GM18505 (cell line): ENCODE measurements around the gene ADCY4.
A peak's percentile ranks its signal among the peaks of the same experiment; 100 is the strongest.

Source experiments
- ATAC-seq: cut with Tn5 transposase; IDR thresholded peaks from one replicate; pipeline ENCODE4 v1.9.1; 2021; ENCODE audit not compliant: unreplicated experiment
- POLR2A ChIP-seq: IDR thresholded peaks from 4 replicates; pipeline ENCODE4 v1.6.1; 2011; ENCODE audit warnings: borderline replicate concordance; ENCODE audit not compliant: insufficient read depth, insufficient read length; ENCODE audit errors: extremely low read depth

ADCY4 gene

DNA sequence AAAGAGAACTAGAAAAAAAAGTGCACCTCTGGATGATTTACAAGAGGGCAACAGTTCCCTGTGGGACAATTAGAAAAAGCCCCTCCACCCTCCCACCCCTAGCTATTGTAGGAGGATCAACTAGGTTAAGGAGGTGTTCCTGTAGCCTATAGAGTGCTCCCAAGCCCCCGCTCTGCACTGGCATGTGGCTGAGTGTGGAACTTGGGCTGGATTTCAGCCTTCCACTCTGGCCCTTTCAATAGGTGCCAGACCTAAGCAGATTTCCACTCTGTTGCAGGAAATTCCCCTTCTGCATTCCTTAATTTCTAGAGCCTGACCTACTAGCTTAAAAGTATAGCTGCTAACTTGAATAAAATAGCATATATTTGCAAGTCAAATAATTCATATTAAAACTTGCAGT is 35.9 kb upstream of the ADCY4 start:
- no peak for ATAC-seq
- no peak for TF ChIP-seq POLR2A

DNA sequence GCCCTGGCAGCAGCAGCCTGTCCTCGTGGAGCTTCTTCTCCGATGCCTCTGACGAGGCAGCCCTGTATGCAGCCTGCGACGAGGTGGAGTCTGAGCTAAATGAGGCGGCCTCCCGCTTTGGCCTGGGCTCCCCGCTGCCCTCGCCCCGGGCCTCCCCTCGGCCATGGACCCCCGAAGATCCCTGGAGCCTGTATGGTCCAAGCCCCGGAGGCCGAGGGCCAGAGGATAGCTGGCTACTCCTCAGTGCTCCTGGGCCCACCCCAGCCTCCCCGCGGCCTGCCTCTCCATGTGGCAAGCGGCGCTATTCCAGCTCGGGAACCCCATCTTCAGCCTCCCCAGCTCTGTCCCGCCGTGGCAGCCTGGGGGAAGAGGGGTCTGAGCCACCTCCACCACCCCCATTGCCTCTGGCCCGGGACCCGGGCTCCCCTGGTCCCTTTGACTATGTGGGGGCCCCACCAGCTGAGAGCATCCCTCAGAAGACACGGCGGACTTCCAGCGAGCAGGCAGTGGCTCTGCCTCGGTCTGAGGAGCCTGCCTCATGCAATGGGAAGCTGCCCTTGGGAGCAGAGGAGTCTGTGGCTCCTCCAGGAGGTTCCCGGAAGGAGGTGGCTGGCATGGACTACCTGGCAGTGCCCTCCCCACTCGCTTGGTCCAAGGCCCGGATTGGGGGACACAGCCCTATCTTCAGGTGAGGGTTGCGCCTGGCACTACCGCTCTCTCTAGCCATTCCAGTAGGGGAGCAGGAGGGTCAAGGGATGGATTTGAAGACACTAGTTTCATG is 35.2 kb upstream of the ADCY4 start:
- TF ChIP-seq POLR2A = no peak
- ATAC-seq = no peak

DNA sequence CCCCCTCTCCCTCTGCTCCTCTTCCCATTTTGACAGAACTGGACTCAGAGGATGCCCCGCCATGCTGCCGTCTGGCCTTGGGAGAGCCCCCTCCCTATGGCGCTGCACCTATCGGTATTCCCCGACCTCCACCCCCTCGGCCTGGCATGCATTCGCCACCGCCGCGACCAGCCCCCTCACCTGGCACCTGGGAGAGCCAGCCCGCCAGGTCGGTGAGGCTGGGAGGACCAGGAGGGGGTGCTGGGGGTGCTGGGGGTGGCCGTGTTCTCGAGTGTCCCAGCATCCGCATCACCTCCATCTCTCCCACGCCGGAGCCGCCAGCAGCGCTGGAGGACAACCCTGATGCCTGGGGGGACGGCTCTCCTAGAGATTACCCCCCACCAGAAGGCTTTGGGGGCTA is 34.6 kb upstream of the ADCY4 start:
- TF ChIP-seq POLR2A = no peak
- no peak for ATAC-seq

DNA sequence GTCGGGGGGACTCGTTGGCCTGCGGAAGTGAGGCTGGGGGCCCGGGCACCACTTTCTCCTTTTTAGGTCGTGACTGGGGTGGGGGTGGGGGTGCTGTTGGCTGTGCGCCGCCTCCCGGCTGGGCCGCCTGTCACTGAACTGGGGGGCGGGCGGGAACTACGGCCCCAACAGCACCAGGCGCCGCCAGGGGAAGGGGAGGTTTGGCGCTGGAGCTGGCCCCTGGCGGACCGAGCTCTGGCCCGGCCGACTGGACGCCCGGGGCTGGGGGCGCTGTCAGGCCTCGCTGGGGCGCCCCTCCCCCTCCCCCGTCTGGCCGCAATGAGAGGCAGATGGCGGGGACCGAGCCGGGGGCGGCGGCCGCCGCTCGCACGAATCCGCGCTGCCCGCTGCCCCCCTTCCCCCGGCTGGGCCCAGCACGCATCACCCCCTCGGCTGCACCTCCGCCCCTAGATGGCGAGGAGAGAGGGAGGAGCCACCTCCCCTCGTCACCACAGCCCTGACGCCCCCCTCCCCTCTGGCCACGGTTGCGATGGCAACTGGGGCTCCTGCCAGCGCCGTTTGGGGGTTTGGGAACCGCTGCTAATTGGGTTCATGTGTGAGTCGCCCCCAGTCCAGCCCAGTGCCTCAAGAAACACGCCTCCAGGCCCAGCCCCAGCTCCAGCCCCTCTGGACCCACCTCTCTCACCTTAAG is 33.8 kb upstream of the ADCY4 start:
- no peak for ATAC-seq

DNA sequence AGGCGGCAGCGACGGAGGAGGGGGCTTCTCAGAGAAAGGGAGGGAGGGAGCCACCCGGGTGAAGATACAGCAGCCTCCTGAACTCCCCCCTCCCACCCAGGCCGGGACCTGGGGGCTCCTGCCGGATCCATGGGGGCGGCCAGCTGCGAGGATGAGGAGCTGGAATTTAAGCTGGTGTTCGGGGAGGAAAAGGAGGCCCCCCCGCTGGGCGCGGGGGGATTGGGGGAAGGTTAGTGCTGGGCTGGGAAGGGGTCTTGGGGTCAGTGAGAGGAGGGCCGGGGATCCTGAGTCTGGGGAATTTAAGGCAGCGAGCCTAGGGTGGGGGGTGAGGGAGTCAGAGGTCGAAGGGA is 33.3 kb upstream of the ADCY4 start:
- no peak for TF ChIP-seq POLR2A
- no peak for ATAC-seq

More for the DNA sequence above, 33.8 kb upstream of the ADCY4 start:
- no peak for TF ChIP-seq POLR2A

DNA sequence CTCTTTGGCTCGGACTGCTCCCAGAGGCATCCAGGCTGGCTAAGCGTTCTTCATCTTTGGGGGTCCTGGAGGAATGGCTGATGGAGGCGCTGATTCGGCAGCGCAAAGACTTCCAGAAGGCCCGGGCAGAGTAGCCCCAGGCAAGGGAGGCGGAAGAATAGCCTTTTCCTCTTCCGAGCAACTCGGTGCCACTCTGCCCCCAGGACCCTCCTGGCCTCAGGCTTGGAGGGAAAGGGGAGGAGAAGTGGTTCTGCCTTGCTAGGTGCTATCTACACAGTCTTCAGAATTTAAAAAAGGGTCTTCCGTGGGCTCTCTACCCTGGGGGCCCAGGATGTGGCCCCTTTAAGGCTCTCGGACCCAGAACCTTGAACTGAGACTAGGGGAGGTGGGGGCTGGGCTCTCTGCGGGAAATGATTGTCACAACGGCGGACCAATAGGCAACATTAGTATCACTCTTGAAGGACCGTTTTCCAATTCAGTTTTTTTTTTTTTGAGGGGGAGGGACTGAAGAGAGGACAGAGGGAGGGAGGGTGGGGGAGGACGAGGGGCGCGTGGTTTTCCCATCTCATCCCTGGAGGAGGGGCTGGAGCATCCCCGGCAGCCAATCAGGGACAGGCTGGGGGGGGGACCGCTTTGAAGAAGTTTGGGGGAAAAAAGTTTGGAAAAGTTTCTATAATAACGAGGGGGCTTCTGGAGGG is 32.8 kb upstream of the ADCY4 start, which contains the start of gene NFATC4:
TSS of gene NFATC4 (plus strand) at position 671 of the 698 bp plus-strand sequence. CDS start 157 bp downstream, outside the sequence.
- no peak for ATAC-seq
- TF ChIP-seq POLR2A = no peak

DNA sequence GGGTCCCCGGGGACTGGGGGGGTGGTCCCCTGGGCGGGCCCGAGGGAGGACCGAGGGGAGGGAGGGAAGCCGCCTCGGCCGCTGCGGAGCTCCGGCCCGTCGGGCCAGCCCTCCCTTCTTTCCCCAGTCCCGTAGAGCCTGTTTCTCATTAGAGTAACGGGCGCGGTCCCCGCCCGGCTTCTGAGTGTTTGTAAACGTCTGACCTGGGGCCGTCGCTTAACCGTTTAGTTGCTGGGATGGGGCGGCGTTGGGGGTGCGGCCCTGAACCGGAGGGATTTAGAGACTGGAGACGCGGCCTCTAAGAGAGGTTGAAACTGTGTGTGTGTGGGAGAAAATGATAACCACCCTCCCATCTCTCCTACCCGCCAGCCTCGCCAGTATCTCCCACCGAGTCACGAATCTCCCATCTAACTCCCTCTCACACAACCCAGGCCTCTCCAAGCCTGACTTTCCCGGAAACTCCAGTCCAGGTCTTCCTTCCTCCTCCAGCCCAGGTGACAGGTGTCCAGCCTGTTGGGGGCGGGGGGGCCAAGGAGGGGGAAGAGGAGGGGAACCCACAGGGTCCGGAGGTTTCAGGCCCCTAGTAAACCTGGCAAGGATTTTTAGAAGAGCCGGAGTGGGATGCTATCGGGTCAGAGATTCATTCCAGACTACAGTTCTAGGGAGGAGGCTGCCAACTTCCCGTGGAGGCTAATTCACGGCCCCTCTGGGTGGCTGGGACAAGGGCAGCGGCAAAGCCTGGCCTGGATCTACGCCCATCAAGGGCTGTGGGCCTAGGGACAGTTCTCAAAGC is 32.0 kb upstream of the ADCY4 start:
- TF ChIP-seq POLR2A = no peak
- peak; percentile 46 for ATAC-seq

DNA sequence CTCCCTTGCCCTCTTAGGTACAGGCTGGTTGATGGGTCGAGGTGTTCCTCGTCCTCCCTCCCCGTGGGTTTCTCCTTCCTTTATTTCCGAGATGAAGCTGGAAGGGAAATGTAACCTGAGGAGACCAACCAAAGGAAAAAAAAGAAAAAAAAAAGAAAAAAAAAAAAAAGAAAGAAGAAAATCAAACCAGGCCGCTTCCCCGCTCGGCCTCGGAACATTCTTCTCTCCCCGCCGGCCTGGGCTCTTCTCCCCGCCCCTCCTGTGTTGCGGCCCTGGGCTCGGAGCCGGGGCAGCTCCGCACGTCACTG is 31.5 kb upstream of the ADCY4 start:
- peak; percentile 44 for ATAC-seq

DNA sequence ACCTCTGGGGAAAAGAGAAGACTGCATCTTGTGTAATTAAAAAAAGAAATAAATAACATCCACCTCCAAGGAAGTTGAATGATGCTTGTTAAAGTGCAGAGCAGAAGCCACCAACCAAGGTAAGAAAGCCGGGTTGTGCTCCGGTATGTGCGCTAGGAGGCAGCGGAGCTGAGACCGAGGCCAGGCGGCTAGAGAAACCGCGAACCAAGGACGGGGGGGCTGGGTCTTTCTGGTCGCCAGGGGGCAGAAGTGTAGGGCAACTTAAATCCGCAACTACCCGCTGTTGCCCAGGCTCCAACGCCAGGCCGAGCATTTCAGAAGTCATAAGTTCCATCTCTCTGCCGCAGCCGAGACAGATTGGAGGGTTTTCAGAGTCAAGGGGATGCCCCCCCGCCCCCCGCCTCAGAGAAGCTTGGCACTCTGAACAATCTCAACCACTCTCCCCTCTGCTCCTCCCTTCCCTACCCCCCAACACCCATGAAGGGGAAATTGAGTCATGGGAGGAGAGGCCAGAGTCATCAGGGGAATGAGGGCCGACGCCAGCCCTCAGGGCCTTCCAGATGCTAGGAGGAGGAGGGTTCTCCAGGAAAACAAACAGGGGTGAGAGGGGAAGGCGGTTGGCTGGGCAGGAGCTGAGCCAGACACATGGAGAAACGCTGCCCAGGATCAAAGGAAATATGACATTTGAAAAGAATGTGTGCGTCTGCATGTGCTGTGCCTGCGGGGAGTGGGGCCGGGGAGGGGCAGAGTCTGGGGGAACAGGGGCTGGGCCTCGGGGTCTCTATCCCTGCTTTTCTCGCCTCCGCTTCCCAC is 30.9 kb upstream of the ADCY4 start:
- ATAC-seq = no peak

More for the DNA sequence above, 31.5 kb upstream of the ADCY4 start:
- no peak for TF ChIP-seq POLR2A

DNA sequence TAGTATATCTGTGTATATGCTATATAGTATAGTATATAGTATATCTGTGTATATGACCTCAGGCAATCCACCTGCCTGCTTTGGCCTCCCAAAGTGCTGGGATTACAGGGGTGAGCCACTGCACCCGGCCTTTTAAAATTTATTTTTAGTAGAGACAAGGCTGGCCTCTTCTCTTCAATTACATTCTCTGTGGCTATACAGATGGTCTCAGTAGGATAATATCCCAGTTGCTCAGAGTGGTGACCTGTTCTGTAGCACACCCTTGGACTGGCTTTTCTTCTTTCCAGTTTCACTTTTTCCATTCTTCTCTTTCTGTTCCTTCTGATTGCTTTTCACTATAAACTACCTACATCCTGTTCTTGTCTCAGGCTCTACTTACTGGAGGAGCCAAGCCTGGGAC is 30.0 kb upstream of the ADCY4 start:
- ATAC-seq = no peak

More for the DNA sequence above, 30.9 kb upstream of the ADCY4 start:
- no peak for TF ChIP-seq POLR2A

DNA sequence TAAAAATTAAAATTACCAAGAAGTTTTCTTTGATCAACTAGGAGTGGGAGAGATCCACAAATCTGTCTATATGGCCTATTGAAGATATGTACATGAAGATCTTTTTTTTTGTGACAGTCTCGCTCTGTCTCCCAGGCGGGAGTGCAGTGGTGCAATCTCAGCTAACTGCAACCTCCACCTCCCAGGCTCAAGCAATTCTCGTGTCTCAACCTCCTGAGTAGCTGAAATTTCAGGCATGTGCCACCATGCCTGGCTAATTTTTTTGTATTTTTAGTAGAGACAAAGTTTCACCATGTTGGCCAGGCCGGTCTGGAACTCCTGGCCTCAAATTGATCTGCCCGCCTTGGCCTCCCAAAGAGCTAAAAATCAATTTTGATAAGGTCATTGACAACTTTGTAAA is 28.5 kb upstream of the ADCY4 start:
- ATAC-seq = no peak
- no peak for TF ChIP-seq POLR2A

More for the DNA sequence above, 30.0 kb upstream of the ADCY4 start:
- no peak for TF ChIP-seq POLR2A

DNA sequence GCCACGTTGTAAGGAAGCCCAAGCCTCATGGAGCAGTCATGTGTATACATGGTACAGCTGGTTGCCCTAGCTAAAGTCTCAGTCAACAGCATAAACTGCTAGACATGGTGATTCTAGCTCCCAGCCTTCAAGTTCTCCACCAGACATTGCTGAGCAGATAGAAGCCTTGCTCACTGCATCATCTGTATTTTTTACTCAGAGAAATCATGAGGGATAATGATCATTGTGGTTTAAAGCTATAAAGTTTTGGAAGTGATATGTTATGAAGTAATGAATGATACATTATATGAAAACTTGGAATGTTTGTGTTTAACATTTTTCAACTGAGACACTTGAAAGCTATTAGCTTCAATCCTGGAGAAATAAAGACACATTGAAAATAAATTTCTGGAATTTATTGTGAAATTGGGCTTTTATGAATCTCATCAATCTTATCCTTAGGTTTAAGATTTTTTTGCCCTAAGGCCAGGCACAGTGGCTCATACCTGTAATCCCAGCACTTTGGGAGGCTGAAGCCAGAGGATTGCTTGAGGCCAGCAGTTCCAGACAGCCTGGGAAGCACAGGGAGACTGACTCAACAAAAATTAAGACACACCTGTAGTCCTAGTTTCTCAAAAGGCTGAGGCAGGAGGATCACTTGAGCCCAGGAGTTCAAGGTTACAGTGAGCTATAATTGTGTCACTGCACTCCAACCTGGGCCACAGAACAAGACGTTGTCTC is 27.5 kb upstream of the ADCY4 start:
- ATAC-seq = no peak
- TF ChIP-seq POLR2A = no peak
